ENCODE results near the gene TMTC4.

DNA sequence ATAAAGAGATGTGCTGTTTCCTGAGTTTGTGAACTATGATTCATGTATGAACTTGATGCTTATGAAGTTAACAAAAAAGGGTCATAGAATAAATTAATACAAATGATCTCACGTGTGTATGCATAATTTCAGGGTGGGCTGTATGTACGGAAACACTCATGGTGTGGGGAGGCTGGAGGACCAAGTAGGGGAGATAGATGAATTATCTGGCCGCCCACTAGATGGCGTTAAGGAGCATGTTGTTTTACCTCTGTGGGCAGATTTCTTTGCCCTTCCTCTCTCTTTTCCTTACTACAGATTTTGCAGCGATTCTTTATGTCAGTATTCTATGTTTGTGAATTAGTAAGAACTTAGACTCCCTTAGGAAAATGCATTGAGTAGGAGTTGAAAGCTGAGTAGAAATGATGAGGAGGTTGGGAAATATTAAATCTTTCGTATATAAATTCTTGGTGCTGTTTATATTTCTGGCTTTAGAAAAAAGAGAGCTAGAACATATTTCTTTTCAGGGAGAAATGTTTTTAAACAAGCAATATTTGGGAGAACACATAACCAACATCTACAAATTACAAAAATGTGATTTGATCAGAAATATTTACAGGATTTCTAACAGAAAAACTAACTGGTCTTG is 47.4 kb upstream of the TMTC4 start:
- TF ChIP-seq POLR2A (IDR thresholded peaks at IDR 0.05), result no peak
- TF ChIP-seq, protein P1, sequence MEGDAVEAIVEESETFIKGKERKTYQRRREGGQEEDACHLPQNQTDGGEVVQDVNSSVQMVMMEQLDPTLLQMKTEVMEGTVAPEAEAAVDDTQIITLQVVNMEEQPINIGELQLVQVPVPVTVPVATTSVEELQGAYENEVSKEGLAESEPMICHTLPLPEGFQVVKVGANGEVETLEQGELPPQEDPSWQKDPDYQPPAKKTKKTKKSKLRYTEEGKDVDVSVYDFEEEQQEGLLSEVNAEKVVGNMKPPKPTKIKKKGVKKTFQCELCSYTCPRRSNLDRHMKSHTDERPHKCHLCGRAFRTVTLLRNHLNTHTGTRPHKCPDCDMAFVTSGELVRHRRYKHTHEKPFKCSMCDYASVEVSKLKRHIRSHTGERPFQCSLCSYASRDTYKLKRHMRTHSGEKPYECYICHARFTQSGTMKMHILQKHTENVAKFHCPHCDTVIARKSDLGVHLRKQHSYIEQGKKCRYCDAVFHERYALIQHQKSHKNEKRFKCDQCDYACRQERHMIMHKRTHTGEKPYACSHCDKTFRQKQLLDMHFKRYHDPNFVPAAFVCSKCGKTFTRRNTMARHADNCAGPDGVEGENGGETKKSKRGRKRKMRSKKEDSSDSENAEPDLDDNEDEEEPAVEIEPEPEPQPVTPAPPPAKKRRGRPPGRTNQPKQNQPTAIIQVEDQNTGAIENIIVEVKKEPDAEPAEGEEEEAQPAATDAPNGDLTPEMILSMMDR (IDR thresholded peaks at IDR 0.05 in 4 of 5, conservative IDR thresholded peaks at IDR 0.05 in 1 of 5), result peak in 2 of 5 experiments; percentile 42 to 55

Data from gastrocnemius medialis (tissue), 4 donors.